Measurements from ENCODE around the gene PHOX2A.
"Not testable (repeated sequence)": the region's sequence is repeated elsewhere in the genome, so short reads cannot be mapped to it uniquely, and the experiment has no call there.

Gene PHOX2A

DNA sequence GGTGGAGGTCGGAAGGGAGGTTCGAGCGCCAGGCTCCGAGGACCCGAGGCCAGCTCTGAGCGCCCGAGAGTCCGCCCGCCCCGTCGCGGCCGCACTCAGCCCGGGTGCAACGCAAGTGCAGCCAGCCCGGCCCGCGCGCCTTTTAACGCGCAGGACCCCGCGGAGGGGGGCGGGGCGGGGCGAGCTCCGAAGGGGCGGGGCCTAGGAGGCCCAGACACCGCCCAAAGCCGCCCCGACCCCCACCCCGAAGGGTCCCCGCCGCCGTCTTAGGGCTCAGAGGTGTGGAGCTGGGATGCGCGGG is at the start of gene PHOX2A:
Gene PHOX2A (minus strand): TSS at position 117 of the 301 bp plus-strand sequence. CDS start 172 bp downstream, outside the sequence.
- DNase-seq (ENCODE audit: low read depth in 2 of 2): no peak

DNA sequence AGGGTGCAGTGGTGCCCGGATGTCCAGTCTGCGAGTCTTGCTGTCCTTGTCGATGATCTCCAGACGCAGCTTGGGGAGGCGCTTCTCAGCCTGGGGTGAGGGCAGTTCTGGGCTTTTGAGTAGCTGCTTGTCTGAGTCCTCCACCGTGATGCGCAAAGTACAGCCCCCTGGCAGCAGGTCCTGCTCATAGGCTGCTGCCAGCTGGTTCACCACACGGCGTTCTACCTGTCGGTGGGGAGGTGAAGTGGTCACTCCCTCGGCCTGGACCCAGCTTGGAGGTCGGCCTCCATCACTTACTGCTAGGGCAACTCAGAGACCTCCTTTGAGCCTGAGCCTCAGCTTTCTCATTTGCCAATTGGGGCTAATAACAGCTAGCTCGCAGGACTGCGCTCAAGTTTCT is 49.4 kb upstream of the PHOX2A start:
- DNase-seq (ENCODE audit: low read depth in 2 of 2): no peak

DNA sequence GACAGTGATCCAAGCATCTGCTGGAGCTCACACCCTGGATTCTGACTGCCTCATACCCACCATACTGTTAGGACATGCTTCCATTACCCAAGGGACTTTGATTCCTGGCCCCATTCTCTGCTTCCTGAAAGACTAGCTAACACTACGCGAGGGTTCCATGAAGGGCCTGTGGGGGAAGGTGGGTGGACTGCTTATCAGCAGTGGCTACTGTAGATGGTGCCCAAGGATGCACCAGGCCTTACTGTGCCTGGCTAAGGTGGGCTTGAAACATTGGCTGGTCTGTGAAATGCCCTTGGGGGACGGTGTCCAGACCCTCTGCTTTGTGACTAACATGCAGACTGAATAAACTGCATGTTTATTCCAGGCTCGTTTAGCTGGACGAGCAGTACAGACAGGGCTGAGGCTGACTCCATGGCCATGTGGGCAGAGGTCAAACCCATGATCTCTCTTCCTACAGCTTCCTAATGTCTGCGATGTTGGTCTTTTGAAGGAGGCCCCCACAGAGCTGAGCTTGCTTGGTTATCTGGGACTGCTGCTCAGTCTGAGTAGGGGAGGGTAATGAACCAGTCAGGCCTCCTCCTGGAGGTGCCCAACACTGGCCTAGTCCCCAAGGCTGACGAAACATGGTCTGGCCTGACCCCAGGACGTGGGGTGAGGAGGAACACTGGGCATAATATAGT is 48.3 kb upstream of the PHOX2A start:
- no peak for DNase-seq (ENCODE audit: low read depth in 2 of 2)

DNA sequence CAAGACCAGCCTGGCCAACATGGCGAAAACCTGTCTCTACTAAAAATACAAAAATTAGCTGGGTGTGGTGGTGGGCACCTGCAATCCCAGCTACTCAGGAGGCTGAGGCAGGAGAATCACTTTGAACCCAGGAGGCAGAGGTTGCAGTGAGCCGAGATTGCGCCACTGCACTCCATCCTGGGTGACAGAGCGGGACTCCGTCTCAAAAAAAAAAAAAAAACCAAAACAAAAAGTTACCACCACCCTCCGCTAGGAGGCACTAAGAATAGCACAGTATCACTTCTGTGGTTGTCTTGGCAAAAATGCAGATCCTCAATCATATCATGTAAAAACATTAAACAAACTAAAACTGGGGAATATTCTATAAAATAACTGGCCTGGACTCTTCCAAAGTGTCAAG is 46.8 kb upstream of the PHOX2A start:
- not testable (repeated sequence) for DNase-seq (ENCODE audit: low read depth in 2 of 2)

DNA sequence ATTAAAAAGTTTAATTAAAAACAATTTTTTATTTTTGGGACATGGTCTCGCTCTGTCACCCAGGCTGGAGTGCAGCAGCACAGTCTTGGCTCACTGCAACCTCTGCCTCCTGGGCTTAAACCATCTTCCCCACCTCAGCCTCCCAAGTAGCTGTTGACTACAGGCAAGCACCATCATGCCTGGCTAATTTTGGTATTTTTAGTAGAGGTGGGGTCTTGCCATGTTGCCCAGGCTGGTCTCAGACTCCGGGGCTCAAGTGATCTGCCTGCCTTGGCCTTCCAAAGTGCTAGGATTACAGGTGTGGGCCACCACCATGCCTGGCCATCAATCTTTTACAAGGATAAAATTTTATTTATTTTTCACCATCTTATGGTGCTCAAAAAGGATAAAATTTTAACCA is 43.3 kb upstream of the PHOX2A start:
- no peak for DNase-seq (ENCODE audit: low read depth in 2 of 2)

DNA sequence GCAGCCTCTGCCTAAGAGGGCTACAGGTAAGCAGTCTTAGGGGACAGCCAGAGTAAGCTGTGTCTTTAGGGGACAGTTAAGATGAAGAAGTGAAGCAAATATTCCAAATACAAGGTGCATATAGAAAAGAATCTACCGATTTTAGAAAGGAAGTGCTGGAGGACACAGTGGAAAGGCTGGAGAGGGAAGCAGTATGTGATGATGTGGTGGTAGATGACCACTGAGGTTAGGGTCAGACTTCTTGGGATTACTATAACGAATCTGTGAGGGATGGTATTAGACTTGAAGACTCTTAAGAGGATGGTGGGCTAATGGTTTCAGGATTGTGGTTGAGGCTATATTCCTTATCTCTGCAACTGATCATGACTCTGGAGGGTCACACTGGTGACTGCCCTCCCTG is 40.0 kb upstream of the PHOX2A start:
- no peak for DNase-seq (ENCODE audit: low read depth in 2 of 2)

DNA sequence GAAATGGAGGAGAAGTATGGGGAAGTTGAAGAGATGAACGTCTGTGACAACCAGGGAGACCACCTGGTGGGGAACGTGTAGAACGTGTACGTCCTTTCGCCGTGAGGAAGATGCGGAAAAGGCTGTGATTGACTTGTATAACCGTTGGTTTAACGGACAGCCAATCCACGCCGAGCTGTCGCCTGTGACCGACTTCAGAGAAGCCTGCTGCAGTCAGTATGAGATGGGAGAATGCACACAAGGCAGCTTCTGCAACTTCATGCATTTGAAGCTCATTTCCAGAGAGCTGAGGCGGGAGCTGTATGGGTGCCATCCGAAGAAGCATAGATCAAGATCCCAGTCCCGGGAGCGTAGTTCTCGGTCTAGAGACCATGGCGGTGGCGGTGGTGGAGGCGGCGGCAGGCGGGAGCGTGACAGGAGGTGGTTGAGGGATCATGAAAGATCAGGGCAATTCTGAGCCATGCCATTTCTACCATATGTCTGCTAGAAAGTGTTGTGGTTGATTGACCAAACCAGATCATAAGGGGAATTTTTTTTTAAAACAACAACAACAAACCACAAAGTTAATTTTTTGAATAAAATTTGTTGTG is 36.8 kb upstream of the PHOX2A start:
- DNase-seq (ENCODE audit: low read depth in 2 of 2): no peak

DNA sequence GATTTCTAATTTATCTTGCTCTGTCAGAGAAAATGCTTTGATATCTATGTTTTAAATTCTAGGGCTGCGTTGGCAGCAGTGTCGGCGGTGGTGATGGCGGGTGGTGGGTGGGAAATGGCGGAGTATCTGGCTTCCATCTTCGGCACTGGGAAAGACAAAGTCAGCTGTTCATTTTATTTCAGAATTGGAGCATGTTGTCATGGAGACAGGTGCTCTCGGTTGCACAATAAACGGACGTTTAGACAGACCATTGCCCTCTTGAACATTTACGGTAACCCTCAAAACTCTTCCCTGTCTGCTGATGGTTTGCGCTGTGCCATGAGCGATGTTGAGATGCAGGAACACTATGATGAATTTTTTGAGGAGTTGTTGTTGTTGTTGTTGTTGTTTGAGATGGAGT is 36.1 kb upstream of the PHOX2A start:
- no peak for DNase-seq (ENCODE audit: low read depth in 2 of 2)

DNA sequence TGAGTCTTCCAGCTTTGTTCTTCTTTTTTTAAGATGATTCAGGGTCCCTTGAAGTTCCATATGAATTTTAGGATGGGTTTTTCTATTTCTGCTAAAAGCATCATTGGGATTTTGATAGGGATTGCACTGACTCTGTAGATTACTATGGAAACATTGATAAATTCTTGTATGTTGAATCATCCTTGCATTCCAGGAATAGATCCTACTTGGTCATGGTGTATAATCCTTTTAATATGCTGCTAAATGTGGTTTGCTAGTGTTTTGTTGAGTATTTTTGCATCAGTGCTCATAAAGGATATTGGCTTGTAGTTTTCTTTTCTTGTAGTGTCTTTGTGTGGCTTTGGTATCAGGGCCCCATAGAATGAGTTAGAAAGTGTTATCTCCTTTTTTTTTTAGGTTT is 34.9 kb upstream of the PHOX2A start:
- no peak for DNase-seq (ENCODE audit: low read depth in 2 of 2)

DNA sequence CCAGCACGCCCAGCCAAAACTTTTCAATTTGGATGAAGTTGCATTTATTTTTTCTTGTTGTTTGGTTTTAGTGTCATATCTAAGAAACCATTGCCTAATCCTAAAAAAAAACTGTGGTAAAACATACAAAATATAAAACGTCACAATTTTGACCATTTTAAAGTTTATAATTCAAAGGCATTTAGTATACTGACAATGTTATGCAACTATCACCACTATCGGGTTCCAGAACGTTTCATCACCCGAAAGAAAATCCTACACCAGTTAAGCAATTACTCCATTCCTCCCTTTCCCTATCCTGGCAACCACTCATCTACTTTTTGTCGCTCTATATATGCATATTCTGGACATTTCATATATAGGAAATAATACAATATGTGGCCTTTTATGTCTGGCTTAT is 30.5 kb upstream of the PHOX2A start:
- DNase-seq (ENCODE audit: low read depth in 2 of 2): no peak

DNA sequence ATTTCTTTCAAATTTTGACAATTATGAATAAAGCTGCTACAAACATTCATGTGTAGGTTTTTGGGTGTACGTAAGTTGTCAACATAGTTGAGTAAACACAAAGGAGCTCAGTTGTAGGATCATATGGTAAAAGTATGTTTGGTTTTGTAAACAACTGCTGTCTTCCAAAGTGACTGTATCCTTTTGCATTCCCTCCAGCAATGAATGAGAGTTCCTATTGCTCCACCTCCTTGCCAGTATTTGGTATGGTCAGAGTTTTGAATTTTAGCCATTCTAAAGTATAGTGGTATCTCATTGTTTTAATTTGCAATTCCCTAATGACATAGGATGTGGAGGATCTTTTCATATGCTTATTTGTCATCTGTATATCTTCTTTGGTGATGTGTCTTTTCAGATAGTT is 28.0 kb upstream of the PHOX2A start:
- DNase-seq (ENCODE audit: low read depth in 2 of 2): no peak

DNA sequence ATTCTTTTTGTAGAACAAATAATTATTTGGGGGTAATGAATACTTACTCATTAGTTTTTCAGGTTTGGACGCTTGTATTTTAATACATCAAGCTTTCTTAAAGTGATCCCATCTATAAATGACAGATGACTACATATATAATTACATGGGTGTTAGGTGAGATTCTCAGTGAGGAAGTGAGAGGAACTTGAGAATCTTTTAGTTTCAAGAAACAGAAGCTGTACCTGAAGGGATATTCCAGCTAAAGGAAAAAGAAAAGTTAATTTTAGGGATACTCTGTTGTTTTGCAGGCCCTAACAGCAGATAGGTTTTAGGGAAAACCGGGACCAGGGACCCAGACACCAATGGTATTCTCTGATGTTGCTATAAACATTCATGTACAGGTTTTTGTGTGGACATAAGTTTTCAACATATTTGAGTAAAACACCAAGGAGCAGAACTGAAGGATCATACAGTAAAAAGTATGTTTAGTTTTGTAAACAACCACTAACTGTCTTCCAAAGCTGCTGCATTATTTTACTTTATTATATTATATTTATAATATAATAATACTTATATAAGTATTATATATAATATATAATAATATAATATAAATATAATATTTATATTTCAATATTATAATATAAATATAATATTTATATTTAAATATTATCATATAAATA is 24.1 kb upstream of the PHOX2A start:
- no peak for DNase-seq (ENCODE audit: low read depth in 2 of 2)

DNA sequence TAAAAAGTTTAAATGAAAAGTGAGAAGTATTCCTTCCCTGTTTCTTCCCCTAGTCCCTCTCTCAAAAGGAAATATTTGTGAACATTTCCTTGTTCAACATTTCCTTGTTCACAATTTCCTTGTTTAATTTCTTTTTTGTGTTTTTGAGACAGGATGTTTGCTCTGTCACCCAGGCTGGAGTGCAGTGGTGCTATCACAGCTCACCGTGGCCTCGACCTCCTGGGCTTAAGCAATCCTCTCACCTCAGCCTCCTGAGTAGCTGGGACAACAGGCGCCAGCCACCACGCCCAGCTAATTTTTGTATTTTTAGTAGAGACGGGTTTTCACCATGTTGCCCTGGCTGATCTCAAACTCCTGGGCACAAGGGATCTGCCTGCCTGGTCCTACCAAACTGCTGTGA is 23.0 kb upstream of the PHOX2A start:
- DNase-seq (ENCODE audit: low read depth in 2 of 2): not testable (repeated sequence)

DNA sequence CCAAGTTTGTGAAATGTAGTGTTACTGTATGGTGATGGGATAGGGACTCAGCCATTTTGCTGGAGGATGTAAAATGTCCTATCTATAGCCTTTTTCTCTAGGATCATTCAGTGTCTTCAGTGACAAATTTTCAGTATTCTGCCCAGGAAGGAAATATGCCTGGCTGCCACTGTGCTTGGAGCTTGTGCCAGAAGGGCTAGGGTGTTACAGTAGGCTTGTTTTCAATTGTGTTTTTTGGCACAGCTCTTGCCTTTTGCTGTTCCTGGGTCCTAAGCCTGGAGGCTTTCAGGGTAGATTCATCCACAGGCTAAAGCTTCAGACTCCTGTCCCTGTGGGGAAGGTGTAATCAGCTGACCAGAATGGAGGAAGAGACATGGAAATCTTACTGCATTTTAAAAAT is 22.0 kb upstream of the PHOX2A start:
- DNase-seq (ENCODE audit: low read depth in 2 of 2): no peak

DNA sequence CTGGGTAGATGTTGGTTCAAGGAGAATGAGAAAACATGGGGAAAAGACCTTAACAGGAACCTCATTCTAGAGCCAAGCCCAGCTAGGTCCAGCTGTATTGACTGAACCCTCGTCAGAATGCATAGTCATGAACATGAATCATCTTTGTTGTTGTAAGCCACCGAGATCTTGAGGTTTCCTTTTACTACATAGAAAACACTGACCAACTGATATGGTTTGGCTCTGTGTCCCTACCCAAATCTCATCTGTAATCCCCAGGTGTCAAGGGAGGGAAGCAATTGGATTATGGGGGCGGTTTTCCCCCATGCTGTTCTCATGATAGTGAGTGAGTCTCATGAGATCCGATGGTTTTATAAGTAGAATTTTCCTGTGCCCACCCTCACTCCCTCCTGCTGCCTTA is 19.4 kb upstream of the PHOX2A start:
- no peak for DNase-seq (ENCODE audit: low read depth in 2 of 2)

DNA sequence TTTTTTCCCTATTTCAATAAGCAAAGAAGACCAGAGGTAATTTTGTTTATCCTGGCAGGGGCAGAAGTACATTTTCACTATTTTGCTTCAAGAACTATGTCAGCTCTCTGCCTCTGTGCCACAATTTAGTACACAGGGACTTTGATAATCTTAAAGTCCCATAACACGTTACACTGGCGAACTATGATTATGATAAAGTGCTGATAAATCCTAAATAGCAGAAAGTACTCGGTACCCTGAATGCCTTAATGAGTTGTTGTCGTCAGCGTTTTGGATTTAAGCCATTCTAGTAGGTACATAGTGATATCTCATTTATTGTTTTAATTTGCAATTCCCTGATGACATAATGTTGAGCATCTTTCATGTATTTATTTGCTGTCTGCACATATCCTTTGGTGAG is 16.6 kb upstream of the PHOX2A start:
- DNase-seq (ENCODE audit: low read depth in 2 of 2): no peak

DNA sequence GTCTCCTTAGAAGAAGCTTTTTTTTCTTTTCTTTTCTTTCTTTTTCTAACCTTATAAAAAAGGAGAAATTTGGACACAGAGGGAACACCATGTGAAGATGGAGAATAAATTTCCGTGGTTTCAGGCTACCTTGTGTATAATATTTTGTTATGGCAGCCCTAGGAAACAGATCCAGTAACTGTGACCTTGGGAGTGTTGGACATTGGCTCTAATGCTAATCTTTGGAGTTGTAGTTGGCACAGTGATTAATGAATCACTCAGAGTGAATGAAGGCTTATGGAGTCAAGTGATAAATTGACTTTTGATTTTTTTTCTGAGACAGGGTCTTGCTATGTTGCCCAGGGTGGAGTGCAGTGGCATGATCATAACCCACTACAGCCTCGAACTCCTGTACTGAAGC is 15.5 kb upstream of the PHOX2A start:
- DNase-seq (ENCODE audit: low read depth in 2 of 2): no peak

DNA sequence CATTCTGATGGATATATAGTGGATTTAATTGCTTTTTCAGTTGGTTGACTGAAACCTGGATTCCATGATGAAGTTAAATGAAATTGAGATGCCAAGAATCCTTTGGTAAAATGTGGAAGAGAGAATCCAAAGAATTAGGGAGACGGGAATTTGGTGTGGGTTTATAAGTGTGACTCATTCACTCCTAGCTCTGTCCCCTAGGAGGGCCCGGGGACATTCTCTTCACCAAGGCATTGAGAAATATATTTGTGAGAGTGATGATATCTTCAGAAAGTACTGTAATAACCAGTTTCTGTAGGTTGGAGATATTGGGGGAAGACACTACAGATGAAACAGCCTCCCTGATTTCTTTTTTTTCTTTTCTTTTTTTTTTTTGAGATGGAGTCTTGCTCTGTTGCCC is 13.6 kb upstream of the PHOX2A start:
- no peak for DNase-seq (ENCODE audit: low read depth in 2 of 2)

DNA sequence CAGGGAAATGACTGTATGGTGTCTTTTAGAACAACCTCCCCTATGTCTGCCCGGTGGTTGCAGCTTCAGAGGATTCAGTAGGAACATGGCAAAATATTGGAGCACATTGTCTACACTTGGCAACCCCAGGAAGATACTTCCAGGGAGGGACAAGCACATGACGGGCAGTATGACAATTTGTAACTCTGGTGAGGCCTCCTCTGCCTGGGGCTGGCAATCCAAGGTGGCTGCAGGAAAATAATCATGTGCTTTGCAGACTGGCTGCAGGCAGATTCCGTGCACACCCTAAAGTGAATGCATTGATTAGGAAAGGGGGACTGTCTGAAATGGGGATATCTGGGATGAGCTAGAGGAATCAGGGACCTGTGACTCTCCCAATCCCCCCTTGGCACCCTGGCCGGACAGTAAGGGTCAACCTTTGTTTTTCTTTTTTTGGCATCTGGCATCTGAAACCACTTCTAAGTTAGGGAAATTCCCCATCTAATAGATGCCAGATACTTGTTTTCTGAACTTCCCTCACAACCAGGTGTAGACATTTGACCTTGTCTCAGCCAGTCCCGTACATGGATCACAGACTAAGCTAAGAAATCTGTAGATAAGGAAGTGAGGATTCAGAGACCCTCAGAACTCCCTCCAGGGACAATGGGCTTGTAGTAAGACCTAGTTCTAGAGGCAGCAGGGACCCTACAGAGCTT is 10.5 kb upstream of the PHOX2A start:
- no peak for DNase-seq (ENCODE audit: low read depth in 2 of 2)

DNA sequence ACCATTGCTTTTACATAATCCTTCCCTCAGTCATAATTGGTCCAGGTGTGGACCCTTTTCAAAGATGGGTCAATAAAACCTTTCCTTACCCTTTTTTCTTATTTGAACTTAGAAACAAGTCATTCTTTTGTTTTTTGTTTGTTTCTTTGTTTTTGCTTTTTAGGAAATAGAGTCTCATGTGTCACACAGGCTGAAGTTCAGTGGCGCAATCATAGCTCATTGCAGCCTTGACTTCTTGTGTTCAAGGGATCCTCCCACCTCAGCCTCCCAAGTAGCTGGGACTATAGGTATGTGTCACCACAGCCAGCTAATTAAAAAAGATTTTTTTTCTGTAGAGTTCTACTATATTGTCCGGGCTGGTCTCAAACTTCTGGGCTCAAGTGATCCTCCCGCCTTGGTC is 9.4 kb upstream of the PHOX2A start:
- no peak for DNase-seq (ENCODE audit: low read depth in 2 of 2)

DNA sequence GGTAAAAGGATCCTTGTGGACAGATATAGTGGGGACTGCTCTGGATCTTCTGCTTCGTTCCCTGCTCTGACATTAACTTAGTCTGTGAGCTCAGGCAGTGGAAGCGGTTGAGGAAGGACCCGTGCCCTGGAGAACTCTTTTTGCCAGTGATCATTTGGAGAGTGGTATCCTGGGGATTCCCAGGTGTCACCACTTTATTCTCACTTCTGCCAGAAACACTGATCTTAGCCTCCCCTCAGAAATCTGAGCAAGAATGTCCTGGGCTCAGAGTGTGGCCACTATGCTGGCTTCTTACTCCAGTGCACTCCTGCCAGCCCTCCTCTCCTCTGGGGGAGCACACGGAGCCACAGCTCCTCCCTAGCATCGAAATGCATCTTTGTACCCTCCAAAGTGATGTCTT is 7.6 kb upstream of the PHOX2A start:
- no peak for DNase-seq (ENCODE audit: low read depth in 2 of 2)

DNA sequence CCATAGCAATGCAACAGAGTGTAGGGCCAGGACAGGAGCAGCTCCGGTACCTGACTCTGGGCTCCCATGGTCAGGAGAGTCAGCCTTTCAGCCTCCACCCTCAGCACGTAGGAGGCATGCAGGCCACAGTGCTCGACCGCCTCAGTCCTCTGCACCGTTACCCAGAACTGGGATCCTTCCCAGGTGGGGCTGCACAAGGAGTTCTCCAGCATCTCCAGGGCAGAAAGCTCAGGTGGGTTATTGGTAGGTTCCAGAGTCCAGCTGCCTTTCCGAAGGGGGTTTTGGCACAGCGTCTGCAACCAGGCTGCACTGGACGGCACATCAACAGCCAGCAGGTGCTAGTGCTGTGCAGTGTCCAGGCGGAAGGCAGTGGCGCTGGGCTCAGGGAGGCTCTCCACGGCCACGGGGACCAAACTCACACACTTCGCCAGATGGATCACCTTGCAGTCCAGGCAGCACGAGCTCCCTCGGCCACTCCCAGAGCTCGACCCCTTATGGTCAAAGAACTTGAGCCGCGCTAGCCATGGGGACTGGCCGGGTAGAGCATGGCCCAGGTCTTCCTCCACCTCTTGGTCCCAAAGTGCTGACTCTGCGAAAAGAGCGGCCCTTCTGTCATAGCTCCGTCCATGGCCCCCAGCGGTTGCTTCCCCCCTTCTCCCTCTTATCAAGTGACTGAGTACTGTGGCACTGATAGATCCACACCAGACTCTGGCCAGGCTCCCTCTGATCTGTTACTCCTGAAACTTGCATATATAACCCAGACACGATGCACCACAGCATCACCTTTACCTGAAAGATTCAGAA is 6.9 kb upstream of the PHOX2A start:
- no peak for DNase-seq (ENCODE audit: low read depth in 2 of 2)

Measured in stimulated activated CD8-positive, alpha-beta memory T cell treated with anti-CD3 and anti-CD28 coated beads, Interleukin-2, amount 100 ng/mL, for 48 hours (primary cell).